ENCODE data around the gene KAZALD1. TPM values are rescaled to one million over a fixed set of nuclear protein-coding genes. Genes with fewer than 3 reads are reported as not detected.

KAZALD1 gene
- total RNA-seq, 2 donors from 2014 or later: 0.60 to 1.3 TPM

- no peak for ATAC-seq
- no peak overlapping the region for H3K27ac Mint-ChIP-seq
- H3K36me3 Mint-ChIP-seq: peaks cover 10 to 16% of the 10 kb centered on the region in 2 donors
- no peak for DNase-seq (ENCODE audit: low spot score in 2 of 2)
- no peaks in the 10 kb centered on the region for H3K9me3 Mint-ChIP-seq
Observed at GRCh38 chr10:101056365-101057151, 5.2 kb upstream of the KAZALD1 start.

- peaks cover 10 to 11% of the 10 kb centered on the region in 2 donors for H3K36me3 Mint-ChIP-seq
- DNase-seq (ENCODE audit: low spot score in 2 of 2): peak; percentile 94 to 95
- peak overlapping the region; percentile 92 to 95 for H3K27ac Mint-ChIP-seq
- H3K9me3 Mint-ChIP-seq: no peaks in the 10 kb centered on the region
- ATAC-seq: peak; percentile 81
Observed at GRCh38 chr10:101060036-101060950, 1.5 kb upstream of the KAZALD1 start.

GRCh38 chr10:101060951-101061623, 702 bp upstream of the KAZALD1 start:
- DNase-seq (ENCODE audit: low spot score in 2 of 2): peak in 1 of 2 donors; percentile 83
- Mint-ChIP-seq H3K36me3 (peaks cover 10 to 11% of the 10 kb centered on the region in 2 donors), H3K9me3 (no peaks in the 10 kb centered on the region), H3K27ac (peak overlapping the region; percentile 92 to 95)
- peak; percentile 68 to 70 for ATAC-seq

- ATAC-seq: peak; percentile 23 to 51
- Mint-ChIP-seq H3K27ac (no peak overlapping the region), H3K9me3 (no peaks in the 10 kb centered on the region), H3K36me3 (peaks cover 10 to 11% of the 10 kb centered on the region in 2 donors)
- DNase-seq (ENCODE audit: low spot score in 2 of 2): peak in 1 of 2 donors; percentile 72
Observed at GRCh38 chr10:101062232-101063049, 652 bp downstream of the KAZALD1 start.

- H3K27ac Mint-ChIP-seq: no peak overlapping the region
- DNase-seq (ENCODE audit: low spot score in 2 of 2) (no peak), ATAC-seq (no peak)
- no peaks in the 10 kb centered on the region for H3K9me3 Mint-ChIP-seq
- peaks cover 10 to 11% of the 10 kb centered on the region in 2 donors for H3K36me3 Mint-ChIP-seq
Observed at GRCh38 chr10:101063050-101063525, 1.3 kb downstream of the KAZALD1 start.

GRCh38 chr10:101063548-101064414, 2.0 kb downstream of the KAZALD1 start:
- Mint-ChIP-seq H3K27ac (no peak overlapping the region), H3K36me3 (peaks cover 10 to 11% of the 10 kb centered on the region in 2 donors), H3K9me3 (no peaks in the 10 kb centered on the region)
- ATAC-seq (no peak), DNase-seq (ENCODE audit: low spot score in 2 of 2) (no peak)

- Mint-ChIP-seq H3K9me3 (no peaks in the 10 kb centered on the region), H3K27ac (no peak overlapping the region), H3K36me3 (peaks cover 8 to 10% of the 10 kb centered on the region in 2 donors)
- no peak for ATAC-seq
- DNase-seq (ENCODE audit: low spot score in 2 of 2): no peak
Observed at GRCh38 chr10:101064415-101065030, 2.7 kb downstream of the KAZALD1 start.

- Mint-ChIP-seq H3K9me3 (no peaks in the 10 kb centered on the region), H3K27ac (no peak overlapping the region), H3K36me3 (peaks cover 0 to 2% of the 10 kb centered on the region in 2 donors)
- DNase-seq (ENCODE audit: low spot score in 2 of 2) (no peak), ATAC-seq (no peak)
Observed at GRCh38 chr10:101065481-101066145, 3.8 kb downstream of the KAZALD1 start.

GRCh38 chr10:101066146-101066895, 4.5 kb downstream of the KAZALD1 start:
- no peaks in the 10 kb centered on the region for H3K9me3 Mint-ChIP-seq
- H3K36me3 Mint-ChIP-seq: no peaks in the 10 kb centered on the region
- peak; percentile 28 to 59 for ATAC-seq
- H3K27ac Mint-ChIP-seq: no peak overlapping the region
- DNase-seq (ENCODE audit: low spot score in 2 of 2): peak in 1 of 2 donors; percentile 53

GRCh38 chr10:101066896-101067355, 5.1 kb downstream of the KAZALD1 start:
- Mint-ChIP-seq H3K9me3 (no peaks in the 10 kb centered on the region), H3K27ac (no peak overlapping the region), H3K36me3 (no peaks in the 10 kb centered on the region)
- ATAC-seq (no peak), DNase-seq (ENCODE audit: low spot score in 2 of 2) (no peak)

- ATAC-seq (peak; percentile 73 to 83), DNase-seq (ENCODE audit: low spot score in 2 of 2) (peak; percentile 80 to 84)
- no peak overlapping the region for H3K27ac Mint-ChIP-seq
- no peaks in the 10 kb centered on the region for H3K9me3 Mint-ChIP-seq
- H3K36me3 Mint-ChIP-seq: no peaks in the 10 kb centered on the region
Observed at GRCh38 chr10:101067356-101068083, 5.7 kb downstream of the KAZALD1 start.

- no peaks in the 10 kb centered on the region for H3K36me3 Mint-ChIP-seq
- DNase-seq (ENCODE audit: low spot score in 2 of 2): no peak
- no peaks in the 10 kb centered on the region for H3K9me3 Mint-ChIP-seq
- ATAC-seq: no peak
- no peak overlapping the region for H3K27ac Mint-ChIP-seq
Observed at GRCh38 chr10:101069441-101069840, 7.7 kb downstream of the KAZALD1 start.

- Mint-ChIP-seq H3K9me3 (no peaks in the 10 kb centered on the region), H3K27ac (no peak overlapping the region), H3K36me3 (no peaks in the 10 kb centered on the region)
- ATAC-seq (no peak), DNase-seq (ENCODE audit: low spot score in 2 of 2) (no peak)
Observed at GRCh38 chr10:101070098-101070497, 8.3 kb downstream of the KAZALD1 start.

Data from activated naive CD4-positive, alpha-beta T cell treated with anti-CD3 and anti-CD28 coated beads, Interleukin-2, amount 50 U/mL, for 72 hours (primary cell).